ENCODE measurements around the gene NLRP1. TPM values are rescaled to one million over a fixed set of nuclear protein-coding genes. Genes with fewer than 3 reads are reported as not detected.

Gene NLRP1
- total and polyA plus RNA-seq, 2 experiments from 2014 or later, result 102 to 103 TPM

DNA sequence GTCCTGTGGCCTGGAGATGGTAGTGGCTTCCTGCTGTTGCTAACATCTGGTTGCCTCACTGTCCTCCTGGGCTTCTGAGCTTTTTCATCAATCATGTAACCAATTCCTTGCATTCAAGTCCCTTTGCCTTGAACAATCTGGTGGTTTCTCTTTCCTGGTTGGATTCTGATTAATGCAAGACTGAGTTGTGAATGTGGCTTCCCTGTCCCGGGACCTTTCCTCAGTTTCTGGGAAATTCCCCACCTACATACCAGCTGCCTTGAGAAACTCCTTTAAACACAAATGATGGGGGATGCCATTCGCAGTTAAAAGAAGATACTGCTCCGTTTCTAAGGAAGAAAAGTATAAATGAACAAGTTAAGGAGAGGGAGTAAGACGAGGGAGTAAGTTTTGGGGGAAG, 39.9 kb upstream of the NLRP1 start:
- Histone ChIP-seq H3K4me1 (ENCODE audit: low read depth) (no peaks in the 10 kb centered on the region), H3K36me3 (no peaks in the 10 kb centered on the region), H3K27ac (no peak overlapping the region), H3K9me3 (ENCODE audit: low read depth) (no peaks in the 10 kb centered on the region), H3K27me3 (no peaks in the 10 kb centered on the region), H3K4me3 (no peak overlapping the region)
- DNase-seq (ENCODE audit: low read depth in 1 of 2, low spot score in 1 of 2), result no peak
- TF ChIP-seq, protein P1, sequence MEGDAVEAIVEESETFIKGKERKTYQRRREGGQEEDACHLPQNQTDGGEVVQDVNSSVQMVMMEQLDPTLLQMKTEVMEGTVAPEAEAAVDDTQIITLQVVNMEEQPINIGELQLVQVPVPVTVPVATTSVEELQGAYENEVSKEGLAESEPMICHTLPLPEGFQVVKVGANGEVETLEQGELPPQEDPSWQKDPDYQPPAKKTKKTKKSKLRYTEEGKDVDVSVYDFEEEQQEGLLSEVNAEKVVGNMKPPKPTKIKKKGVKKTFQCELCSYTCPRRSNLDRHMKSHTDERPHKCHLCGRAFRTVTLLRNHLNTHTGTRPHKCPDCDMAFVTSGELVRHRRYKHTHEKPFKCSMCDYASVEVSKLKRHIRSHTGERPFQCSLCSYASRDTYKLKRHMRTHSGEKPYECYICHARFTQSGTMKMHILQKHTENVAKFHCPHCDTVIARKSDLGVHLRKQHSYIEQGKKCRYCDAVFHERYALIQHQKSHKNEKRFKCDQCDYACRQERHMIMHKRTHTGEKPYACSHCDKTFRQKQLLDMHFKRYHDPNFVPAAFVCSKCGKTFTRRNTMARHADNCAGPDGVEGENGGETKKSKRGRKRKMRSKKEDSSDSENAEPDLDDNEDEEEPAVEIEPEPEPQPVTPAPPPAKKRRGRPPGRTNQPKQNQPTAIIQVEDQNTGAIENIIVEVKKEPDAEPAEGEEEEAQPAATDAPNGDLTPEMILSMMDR (IDR thresholded peaks at IDR 0.05; ENCODE audit: low read depth, low read length), result no peak

DNA sequence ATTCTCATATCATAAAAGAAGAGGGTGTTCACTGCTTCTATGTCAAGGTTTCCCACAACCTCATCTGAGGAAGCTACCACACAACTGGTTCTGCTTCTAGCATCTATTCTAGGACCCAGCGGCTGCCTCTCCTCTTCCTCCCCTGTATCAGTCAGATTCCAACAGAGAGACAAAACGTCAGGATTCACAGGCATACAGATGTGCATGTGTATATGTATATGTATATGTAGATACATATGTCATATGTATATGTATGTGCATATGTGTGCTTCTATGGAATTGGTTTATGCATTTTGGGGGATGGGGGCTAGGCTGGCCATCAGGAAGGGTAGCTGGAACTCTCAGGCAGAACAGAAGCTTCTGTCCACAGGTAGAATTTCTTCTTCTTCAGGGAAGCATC, 37.4 kb upstream of the NLRP1 start:
- Histone ChIP-seq H3K27ac (no peak overlapping the region), H3K9me3 (ENCODE audit: low read depth) (no peaks in the 10 kb centered on the region), H3K4me1 (ENCODE audit: low read depth) (no peaks in the 10 kb centered on the region), H3K27me3 (no peaks in the 10 kb centered on the region), H3K4me3 (no peak overlapping the region), H3K36me3 (no peaks in the 10 kb centered on the region)
- no peak for DNase-seq (ENCODE audit: low read depth in 1 of 2, low spot score in 1 of 2)
- TF ChIP-seq, protein P1 (IDR thresholded peaks at IDR 0.05; ENCODE audit: low read depth, low read length), result no peak

DNA sequence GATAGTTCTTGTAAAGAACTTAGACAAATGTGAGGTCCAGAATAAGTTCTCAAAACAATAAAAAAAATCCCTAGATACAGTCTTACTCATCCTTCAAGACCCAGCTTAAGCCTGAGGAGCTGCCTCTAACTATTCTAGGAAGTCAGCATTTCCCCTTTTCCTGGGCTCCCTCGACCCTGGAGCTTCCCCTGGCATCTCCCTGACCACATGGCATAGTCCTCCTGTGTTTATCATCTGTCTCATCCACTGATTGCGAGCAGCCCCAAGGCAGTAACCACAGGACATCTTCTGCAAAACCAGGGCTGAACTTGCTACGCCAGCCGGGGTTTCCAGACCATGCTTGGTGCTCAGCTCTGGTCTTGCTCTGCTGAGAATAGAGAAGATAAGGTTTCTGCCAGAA, 36.7 kb upstream of the NLRP1 start:
- Histone ChIP-seq H3K4me3 (no peak overlapping the region), H3K4me1 (ENCODE audit: low read depth) (no peaks in the 10 kb centered on the region), H3K27me3 (no peaks in the 10 kb centered on the region), H3K9me3 (ENCODE audit: low read depth) (no peaks in the 10 kb centered on the region), H3K36me3 (no peaks in the 10 kb centered on the region), H3K27ac (no peak overlapping the region)
- TF ChIP-seq, protein P1 (IDR thresholded peaks at IDR 0.05; ENCODE audit: low read depth, low read length), result no peak
- DNase-seq (ENCODE audit: low read depth in 1 of 2, low spot score in 1 of 2), result no peak

DNA sequence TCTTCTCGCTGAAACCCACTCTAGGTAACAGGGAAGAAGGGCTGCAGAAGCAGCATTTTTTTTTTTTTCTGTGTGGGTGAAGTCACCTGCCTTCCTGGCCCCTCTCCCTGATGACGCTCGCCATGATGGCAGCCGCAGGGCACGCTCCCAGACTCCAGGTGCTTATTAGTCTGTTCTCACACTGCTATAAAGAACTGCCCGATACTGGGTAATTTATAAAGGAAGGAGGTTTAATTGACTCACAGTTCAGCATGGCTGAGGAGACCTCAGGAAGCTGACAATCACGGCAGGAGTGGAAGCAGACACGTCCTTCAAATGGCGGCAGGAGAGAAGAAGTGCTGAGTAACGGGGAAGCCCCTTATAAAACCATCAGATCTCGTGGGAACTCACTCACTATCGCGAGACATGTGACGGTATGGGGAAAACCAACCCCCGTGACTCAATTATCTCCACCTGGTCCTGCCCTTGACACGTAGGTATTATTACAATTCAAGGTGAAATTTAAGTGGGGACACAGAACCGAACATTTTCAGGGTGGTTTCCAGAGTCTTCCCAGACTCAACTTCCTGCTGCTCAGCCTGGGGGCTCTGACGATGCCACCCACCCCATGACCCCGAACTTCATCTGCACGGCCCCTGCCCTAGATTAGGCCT, 34.9 kb upstream of the NLRP1 start:
- TF ChIP-seq, protein P1 (IDR thresholded peaks at IDR 0.05; ENCODE audit: low read depth, low read length), result no peak
- Histone ChIP-seq H3K27me3 (no peaks in the 10 kb centered on the region), H3K4me3 (no peak overlapping the region), H3K4me1 (ENCODE audit: low read depth) (no peaks in the 10 kb centered on the region), H3K27ac (no peak overlapping the region), H3K9me3 (ENCODE audit: low read depth) (no peaks in the 10 kb centered on the region), H3K36me3 (no peaks in the 10 kb centered on the region)
- no peak for DNase-seq (ENCODE audit: low read depth in 1 of 2, low spot score in 1 of 2)

DNA sequence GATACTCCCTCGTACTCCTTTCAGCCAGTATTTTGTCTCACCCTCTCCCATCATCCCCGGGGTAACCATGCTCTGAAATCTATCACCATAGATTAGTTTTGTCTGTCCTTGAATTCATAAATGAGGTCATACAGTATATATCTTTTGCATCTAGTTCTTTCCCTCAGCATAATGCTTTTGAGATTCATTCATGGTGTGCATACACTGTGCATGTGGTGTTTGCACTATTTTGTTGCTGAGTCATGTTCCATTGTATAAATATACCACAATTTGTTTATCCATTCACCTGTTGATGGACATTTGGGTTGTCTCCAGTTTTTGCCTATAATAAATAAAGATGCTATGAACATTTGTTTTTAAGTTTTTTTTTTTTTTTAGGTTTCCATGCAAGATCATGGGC, 34.2 kb upstream of the NLRP1 start:
- Histone ChIP-seq H3K4me1 (ENCODE audit: low read depth) (no peaks in the 10 kb centered on the region), H3K9me3 (ENCODE audit: low read depth) (no peaks in the 10 kb centered on the region), H3K4me3 (no peak overlapping the region), H3K27me3 (no peaks in the 10 kb centered on the region), H3K36me3 (no peaks in the 10 kb centered on the region), H3K27ac (no peak overlapping the region)
- TF ChIP-seq, protein P1 (IDR thresholded peaks at IDR 0.05; ENCODE audit: low read depth, low read length), result no peak
- no peak for DNase-seq (ENCODE audit: low read depth in 1 of 2, low spot score in 1 of 2)
